Measurements from ENCODE around the gene SNRK.

SNRK gene

DNA sequence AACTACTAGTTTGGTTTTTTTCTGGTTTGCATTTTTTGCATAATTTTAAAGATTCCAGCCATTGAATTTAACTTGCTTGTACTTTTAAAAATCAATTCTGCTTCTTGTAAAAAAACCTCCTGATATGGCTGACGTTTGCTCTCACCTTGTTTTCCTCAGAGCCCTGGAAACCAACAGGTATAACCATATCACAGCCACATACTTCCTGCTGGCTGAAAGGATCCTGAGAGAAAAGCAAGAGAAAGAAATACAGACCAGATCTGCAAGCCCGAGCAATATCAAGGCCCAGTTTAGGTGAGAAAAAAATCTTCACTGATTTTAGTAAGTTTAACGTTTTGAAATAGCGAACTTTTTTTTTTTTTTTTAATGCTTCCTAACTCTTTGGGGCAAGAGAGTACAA, 56.8 kb downstream of the SNRK start:
- H3K4me3 ChIP-seq (replicated peaks; ENCODE audit: low read depth, low read length), result no peak overlapping the region
- no peak for DNase-seq (ENCODE audit: low read depth)
- TF ChIP-seq, protein P1, sequence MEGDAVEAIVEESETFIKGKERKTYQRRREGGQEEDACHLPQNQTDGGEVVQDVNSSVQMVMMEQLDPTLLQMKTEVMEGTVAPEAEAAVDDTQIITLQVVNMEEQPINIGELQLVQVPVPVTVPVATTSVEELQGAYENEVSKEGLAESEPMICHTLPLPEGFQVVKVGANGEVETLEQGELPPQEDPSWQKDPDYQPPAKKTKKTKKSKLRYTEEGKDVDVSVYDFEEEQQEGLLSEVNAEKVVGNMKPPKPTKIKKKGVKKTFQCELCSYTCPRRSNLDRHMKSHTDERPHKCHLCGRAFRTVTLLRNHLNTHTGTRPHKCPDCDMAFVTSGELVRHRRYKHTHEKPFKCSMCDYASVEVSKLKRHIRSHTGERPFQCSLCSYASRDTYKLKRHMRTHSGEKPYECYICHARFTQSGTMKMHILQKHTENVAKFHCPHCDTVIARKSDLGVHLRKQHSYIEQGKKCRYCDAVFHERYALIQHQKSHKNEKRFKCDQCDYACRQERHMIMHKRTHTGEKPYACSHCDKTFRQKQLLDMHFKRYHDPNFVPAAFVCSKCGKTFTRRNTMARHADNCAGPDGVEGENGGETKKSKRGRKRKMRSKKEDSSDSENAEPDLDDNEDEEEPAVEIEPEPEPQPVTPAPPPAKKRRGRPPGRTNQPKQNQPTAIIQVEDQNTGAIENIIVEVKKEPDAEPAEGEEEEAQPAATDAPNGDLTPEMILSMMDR (IDR thresholded peaks at IDR 0.05; ENCODE audit: low read length, missing control alignments), result no peak

DNA sequence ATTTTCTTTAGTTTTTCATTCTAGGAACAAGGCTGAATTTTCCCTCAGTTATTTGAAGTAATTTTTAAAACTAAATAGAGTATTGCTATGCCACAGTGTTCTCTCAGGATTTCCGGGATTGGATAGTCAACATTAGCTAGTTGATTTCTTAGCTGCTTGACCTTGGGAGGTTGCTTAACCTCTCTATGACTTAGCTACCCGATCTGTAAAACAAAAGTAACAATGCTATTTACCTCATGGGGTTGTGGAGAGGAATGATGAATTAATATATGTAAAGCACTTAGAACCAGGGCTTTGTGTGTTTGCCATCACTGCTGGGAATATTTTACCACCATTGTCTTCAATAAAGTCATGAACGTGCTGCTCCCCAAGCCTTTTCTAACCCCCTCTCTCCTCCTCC, 57.5 kb downstream of the SNRK start:
- no peak for DNase-seq (ENCODE audit: low read depth)
- TF ChIP-seq, protein P1 (IDR thresholded peaks at IDR 0.05; ENCODE audit: low read length, missing control alignments), result no peak
- H3K4me3 ChIP-seq (replicated peaks; ENCODE audit: low read depth, low read length), result no peak overlapping the region

DNA sequence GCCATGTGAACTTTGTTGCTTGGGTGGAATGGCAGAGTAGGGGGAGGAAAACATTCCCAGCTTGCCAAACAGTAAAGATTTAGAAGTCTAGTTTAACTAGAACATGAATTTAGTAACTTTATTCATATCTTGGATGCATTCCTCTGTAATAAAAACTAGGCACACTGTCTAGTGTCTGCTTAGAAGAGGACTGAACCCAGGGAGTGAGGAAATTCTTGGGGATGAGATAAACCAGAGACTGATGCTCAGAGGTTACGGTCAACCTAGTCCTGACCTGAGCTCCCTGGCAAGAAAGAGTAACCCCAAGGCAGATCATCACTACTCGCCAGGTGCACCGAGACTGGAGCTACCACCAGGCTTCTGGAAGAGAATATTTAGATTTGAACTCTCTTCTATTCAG, 58.2 kb downstream of the SNRK start:
- H3K4me3 ChIP-seq (replicated peaks; ENCODE audit: low read depth, low read length), result no peak overlapping the region
- no peak for DNase-seq (ENCODE audit: low read depth)

DNA sequence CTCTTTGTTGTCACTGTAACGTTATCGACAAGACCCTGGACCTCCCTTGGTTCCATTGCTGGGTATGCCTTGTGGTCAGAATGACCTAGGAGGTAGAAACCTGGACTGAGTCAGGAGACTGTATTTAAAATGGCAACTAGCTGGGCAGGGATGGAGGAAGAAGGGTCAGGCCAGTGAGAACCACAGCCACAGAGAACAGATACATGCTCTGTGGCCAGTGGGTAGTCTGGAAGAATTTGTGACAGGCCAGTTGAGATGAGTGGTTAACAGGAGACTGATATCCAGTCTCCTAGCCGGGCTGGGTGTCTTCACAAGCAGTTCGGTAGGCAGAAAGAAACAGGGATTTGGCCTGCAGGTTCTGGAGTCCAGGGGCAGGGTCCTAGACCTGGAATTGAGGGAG, 58.9 kb downstream of the SNRK start:
- no peak for DNase-seq (ENCODE audit: low read depth)
- TF ChIP-seq, protein P1 (IDR thresholded peaks at IDR 0.05; ENCODE audit: low read length, missing control alignments), result no peak
- H3K4me3 ChIP-seq (replicated peaks; ENCODE audit: low read depth, low read length), result no peak overlapping the region

More for the DNA sequence above, 58.2 kb downstream of the SNRK start:
- TF ChIP-seq, protein P1 (IDR thresholded peaks at IDR 0.05; ENCODE audit: low read length, missing control alignments), result no peak

DNA sequence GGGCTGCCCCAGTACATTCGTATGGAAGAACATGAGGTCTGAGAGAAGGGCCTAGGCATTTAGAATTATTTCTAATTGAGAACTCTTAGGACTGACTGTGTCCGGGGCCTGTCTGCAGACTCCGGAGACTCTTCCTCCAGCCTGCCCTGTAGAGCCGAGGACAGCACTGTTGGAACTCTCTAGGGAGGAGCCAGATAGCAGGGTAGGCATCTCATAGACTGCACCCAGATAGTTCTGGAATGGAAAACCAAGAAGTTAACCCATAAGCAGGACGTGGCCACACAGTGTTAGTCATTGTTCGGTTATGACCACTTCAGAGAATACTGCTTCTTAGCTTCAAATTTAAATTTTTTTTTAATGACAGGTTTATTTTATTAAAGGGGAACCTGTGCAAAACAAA, 59.5 kb downstream of the SNRK start:
- DNase-seq (ENCODE audit: low read depth), result peak; percentile 17
- no peak overlapping the region for H3K4me3 ChIP-seq (replicated peaks; ENCODE audit: low read depth, low read length)
- TF ChIP-seq, protein P1 (IDR thresholded peaks at IDR 0.05; ENCODE audit: low read length, missing control alignments), result no peak

DNA sequence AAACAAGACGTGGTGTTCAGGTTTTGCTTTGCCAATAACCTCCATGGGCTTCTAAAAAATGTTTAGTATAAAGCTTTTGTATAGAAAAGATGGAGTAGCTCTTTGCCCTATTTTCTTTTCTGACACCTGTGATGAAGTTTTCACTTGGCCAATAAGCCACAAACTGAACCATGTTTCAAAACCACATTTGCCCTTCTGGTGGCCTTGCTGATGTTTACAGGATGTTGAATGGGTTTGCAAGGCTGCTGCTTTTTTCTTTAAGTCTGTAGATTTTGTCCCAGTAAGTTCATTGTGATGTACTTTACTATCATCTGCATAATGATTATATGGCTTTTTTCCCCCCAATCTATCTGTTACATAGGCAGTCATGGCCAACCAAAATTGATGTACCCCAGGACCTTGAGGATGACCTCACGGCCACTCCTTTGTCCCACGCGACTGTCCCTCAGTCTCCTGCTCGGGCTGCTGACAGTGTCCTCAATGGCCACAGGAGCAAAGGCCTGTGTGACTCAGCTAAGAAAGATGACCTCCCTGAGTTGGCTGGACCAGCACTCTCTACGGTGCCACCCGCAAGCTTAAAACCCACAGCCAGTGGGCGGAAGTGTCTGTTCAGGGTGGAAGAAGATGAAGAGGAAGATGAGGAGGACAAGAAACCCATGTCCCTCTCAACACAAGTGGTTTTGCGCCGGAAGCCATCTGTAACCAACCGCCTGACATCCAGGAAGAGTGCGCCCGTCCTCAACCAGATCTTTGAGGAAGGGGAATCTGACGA, 60.8 kb downstream of the SNRK start:
- TF ChIP-seq, protein P1 (IDR thresholded peaks at IDR 0.05; ENCODE audit: low read length, missing control alignments), result no peak
- DNase-seq (ENCODE audit: low read depth), result no peak

DNA sequence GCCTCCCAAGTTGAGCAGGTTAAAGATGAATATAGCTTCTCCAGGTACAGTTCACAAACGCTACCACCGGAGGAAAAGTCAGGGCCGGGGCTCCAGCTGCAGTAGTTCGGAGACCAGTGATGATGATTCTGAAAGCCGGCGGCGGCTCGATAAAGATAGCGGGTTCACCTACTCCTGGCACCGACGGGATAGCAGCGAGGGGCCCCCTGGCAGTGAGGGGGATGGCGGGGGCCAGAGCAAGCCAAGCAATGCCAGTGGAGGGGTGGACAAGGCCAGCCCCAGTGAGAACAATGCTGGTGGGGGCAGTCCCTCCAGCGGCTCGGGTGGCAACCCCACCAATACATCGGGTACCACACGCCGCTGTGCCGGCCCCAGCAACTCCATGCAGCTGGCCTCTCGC, 61.4 kb downstream of the SNRK start:
- DNase-seq (ENCODE audit: low read depth), result no peak
- H3K4me3 ChIP-seq (replicated peaks; ENCODE audit: low read depth, low read length), result no peak overlapping the region
- TF ChIP-seq, protein P1 (IDR thresholded peaks at IDR 0.05; ENCODE audit: low read length, missing control alignments), result no peak

More for the DNA sequence above, 60.8 kb downstream of the SNRK start:
- no peak overlapping the region for H3K4me3 ChIP-seq (replicated peaks; ENCODE audit: low read depth, low read length)
